Skin of body (tissue), 3 donors: ENCODE data around the gene OR51F1. TPM values are rescaled to one million over a fixed set of nuclear protein-coding genes. Genes with fewer than 3 reads are reported as not detected.
"Not testable (repeated sequence)": the region's sequence is repeated elsewhere in the genome, so short reads cannot be mapped to it uniquely, and the experiment has no call there.

Experiments
- DNase-seq: peaks from one replicate; lab custom pipeline; 2025; lab: John Stamatoyannopoulos, UW
- small RNA-seq: library from RNA; depleted of rRNA; stranded (forward); fragments of <200 nt; gene quantifications from one replicate; pipeline ENCODE3, GENCODE V24; 2014; ENCODE audit warnings: low replicate concordance
- total RNA-seq: library from RNA; depleted of rRNA; stranded (reverse); fragments of >200 nt; gene quantifications from one replicate; pipeline ENCODE4 v1.2.3, GENCODE V29; 2014

The OR51F1 gene, protein sequence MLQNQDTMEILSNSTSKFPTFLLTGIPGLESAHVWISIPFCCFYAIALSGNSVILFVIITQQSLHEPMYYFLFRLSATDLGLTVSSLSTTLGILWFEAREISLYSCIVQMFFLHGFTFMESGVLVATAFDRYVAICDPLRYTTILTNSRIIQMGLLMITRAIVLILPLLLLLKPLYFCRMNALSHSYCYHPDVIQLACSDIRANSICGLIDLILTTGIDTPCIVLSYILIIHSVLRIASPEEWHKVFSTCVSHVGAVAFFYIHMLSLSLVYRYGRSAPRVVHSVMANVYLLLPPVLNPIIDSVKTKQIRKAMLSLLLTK
- not detected for total RNA-seq

DNA sequence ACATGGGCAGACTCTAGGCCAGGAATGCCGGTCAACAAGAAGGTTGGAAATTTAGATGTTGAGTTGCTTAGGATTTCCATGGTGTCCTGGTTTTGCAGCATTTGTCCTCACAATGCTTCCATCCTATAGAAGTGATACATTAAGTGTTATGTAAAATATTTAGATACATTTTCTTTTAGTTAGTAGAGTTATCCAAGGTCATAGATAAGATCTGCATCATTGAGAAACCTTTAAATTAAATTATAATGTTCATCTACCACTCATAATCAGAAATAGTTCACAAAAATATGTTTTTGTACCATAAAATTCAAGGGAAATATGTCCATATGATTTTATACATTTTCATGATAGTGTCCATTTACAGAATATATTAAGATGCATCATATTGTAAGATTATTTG is at the start of gene OR51F1:
TSS of gene OR51F1 (minus strand) at position 101 of the 400 bp plus-strand sequence. CDS start at position 101, 0 bp downstream.
- DNase-seq: no peak

DNA sequence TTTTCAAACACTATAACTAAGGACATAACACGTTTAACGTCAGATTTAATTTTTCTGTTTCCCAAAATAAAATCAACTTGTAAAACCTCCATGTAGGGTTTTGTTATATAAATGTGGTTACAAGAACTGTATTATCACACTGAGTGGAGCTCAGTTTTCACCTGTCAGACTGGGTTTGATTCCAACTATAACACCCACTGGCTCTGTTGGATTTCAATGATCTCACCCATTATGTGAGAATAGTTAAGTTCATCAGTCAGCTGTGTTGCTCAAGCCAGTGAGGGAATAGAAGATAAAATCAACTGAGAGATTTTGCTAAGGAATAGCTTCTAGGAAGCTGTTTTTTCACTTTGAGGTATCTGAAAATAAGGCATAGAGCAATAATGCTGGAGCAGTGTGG is 39.5 kb upstream of the OR51F1 start:
- DNase-seq: no peak

DNA sequence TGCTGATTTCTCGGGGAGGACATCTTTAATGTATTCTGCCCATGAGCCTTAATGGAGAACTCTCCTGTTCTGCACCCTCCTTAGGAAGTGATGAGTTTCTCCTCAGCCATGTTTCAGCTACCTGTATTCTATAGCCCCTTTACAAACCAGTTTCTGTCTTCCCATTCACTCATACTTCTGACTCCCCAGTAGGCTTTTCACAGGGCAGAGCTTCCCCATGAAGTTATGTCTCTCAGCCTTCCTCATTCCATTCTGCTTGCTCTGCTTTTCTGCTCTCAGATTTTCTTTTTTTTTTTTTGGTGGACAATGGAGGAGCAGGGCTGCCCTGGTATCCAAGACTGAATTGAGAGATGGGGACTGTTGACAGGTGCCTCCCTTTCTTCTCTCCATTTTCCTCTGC is 38.7 kb upstream of the OR51F1 start:
- no peak for DNase-seq

DNA sequence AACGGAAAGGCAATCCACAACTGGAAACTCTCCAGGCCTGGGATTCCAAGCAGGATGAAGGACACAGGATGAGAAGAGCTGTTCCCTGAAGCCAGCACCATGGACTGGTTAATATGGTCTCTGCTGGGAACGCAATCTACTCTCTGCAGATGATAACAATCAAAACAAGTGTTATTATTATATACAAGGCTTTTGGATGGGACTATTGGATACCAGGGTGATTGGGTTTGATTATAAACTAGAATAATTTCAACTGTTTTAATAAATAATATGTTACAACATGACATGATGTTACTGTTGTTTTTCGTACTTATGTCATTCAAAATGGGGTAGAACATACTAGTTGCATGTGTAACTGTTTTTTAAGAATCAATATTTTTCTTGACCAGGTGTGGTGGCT is 34.5 kb upstream of the OR51F1 start, which contains the start of gene OR52R1:
TSS of gene OR52R1 (minus strand) at position 101 of the 400 bp plus-strand sequence. CDS start at position 101, 0 bp downstream.
- DNase-seq: no peak

DNA sequence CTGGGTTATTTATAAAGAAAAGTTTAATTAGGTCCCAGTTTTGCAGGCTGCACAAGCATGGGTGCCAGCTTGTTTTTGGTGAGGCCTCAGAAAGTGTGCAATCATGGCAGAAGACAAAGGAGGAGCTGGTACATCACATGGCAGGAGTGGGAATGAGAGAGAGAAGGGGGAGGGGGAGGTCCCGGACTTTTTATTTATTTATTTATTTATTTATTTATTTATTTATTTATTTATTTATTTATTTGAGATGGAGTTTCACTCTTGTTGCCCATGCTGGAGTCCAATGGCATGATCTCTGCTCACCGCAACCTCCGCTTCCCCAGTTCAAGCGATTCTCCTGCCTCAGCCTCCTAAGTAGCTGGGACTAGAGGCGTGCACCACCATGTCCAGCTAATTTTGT is 31.6 kb upstream of the OR51F1 start:
- not testable (repeated sequence) for DNase-seq

DNA sequence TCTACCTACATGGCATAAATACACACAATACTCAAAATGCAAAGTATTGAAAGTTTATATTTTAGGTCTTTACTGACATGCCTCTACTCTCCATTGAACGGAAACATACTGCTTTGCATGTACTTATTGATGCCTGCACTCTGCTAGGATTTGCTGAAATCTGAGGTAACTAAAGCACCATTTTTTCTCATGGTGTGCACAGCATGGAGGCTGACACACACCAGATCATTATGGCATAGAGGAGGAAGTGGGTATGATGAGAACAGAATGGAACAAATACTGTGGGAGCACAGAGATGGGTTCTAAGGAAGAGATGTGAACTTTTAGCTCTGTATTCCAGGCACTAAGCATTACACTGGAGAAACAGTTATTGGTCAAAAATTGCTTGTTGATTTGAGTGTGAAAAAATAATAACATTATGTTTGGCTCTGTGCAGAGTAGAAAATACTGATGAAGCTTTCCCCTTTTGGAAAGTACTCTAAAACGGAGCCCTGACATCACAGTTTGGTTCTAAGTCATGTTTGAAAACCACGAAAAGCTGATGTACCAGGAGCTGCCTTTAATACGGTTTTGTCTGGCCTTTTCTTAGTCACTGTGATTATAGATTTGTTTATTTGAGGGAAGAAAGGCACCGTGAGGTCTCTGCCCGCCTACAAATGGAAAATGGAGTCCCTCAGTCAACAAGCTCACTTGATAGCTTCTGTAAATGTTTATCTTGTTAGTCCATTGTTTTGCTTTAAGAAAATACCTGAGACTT is 28.9 kb upstream of the OR51F1 start:
- DNase-seq: no peak

DNA sequence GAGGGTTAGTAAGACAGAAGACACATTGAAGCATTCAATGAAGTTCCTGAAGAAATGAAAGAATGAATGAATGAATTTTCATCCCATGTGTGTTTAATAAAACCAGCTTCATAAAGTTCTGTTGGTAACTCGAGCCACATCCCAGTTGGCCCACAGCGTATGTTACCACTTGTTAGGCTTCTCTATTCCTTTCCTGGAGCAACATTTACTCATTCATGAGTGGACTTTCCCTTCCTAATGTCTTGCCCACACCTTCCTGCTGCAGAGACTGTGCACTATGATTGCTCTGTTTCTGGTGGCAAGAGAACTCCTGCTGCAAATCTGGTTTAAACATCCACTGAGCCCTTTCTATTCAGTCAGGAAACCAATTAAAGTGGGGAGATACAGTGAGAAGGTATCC is 27.5 kb upstream of the OR51F1 start:
- DNase-seq: no peak

DNA sequence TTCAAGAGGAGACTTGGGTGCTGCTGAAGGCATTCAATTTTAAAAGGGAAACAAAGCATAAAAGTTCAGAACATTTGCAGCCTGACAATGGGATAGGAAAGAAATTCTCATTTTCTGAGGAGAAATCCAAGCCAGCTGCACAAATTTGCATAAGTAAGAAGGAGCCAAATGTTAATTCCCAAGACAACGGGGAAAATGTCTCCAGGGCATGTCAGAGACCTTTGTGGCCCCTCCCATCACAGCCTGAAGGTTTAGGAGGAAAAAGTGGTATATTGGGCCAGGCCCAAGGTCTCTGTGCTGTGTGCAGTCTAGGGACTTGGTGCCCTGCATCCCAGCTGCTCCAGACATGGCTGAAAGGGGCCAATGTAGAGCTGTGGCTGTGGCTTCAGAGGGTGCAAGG is 12.7 kb upstream of the OR51F1 start:
- no peak for DNase-seq

DNA sequence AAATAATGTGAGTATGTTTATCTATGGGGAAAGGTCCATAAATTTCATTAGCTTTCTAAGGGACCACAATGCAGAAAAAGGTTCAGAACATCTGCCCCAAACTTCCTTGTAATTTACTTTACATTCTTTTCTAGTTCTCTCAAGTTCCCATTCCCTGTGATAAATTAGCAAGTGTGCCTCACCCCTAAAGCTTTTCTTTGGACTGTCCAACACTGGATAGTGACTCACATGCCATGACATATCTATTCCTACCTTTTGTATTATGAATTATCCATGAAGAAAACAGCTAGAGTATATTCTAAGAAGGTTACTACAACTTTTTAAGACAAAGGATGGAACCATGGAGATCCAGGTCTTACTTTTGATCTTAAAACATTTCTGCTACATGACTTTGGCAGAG is 1.6 kb downstream of the OR51F1 start:
- no peak for DNase-seq

DNA sequence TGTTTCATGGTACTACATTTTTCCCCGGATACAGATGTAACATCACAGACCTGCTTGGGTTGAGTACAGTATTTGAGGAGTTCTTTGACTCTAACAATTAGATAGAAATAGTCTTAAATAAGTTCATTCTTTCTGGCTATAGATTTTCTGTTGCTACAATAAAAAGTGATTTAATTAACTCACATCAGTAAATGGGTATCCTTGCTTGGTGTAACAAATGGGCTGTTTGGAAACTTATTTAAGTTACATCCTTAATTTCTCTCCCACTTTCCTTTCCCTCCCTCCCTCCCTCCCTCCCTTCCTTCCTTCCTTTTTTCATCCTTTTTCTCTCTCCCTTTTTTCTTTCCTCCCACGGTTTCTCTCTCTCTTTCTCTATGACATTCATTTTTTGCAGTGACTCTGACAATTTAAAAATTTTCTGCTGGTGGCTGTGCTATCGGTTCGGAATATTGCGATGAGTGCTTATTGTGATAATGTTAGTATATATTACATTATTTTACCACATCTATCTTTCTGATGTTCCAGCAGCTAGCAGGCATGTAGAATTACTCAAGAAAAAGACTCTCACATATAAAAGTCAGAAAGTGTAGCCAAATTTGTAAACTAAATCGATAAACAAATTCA is 3.2 kb downstream of the OR51F1 start:
- DNase-seq: no peak

DNA sequence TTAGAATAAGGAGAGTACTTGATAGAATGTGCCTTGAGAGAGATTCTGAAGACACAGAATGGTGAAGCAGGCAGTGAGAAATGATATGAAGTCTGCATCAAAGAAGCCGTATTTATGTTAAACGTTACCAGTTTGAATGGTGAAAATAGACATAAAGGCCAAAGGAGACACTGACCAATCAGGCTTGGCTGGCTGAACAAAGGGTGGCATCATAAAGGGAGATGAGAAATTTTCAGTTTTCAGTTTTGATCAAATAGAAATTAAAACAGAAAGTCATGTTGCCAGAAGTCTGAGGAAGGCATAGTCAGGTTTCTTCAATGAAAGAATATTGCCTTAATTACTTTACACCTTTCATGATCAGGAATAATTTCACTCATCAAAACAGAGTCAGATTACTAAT is 6.6 kb downstream of the OR51F1 start:
- no peak for DNase-seq

DNA sequence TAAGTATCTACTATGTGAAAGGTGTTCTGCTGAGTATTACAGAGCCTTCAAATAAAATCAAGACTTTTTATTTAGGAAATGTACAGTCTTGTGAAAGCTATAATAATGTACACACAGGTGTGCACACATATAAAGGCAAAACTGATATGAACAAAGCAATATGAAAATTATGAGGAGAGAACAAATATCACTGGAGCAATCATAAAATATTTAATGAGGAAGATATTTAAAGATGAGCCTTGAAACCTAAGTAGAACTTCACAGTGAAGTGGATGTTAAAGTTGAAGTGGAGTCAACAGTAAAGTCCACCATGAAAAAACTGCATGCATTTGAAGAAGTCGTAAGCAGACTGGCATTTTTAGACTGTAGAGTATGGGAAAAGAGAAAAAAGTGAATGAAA is 18.5 kb downstream of the OR51F1 start:
- no peak for DNase-seq

DNA sequence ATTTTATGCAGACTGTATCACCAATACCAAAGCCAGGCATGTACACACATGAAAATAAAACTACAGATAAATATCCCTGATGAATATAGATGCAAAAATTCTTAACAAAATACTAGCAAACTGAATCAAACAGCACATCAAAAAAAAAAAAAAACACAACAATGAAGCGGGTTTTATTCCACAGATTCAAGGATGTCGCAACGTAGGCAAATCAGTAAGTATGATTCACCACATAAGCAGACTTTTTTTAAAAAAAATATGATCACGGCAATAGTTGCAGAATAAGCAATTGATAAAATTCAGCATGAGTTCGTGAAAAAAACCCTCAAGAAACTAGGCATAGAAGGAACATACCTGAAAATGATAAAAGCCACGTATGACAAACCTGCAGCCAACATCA is 21.3 kb downstream of the OR51F1 start:
- DNase-seq: no peak

DNA sequence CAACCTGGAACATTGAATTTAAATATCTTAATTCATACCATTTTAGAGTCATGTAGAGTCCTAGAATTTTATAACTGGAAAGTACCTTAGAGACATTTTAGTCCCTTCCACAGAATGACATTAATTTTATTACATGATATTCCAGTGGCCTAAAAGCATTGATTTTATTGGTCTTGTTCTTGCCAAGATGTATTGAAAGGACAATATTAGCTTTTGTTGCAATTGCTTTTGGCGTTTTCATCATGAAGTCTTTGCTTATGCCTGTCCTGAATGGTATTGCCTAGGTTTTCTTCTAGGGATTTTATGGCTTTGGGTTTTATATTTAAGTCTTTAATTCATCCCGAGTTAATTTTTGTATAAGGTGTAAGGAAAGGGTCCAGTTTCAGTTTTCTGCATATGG is 29.0 kb downstream of the OR51F1 start:
- no peak for DNase-seq

DNA sequence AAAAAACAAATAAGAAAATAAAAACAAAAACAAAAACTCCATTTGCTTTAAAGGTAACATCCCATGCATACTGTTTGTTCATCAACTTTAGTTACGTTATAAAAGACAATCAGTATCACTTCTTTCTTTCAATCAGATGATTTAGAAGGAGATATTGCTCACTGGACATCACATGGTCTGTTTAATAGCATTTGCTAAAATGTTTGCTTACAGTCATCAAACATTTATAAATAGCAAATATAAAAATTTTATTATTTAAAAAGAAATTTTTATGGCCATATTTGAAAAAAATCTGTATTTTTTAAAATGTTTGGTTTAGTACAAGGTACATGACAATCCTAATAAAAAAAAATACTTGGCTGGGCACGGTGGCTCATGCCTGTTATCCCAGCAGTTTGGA is 42.6 kb downstream of the OR51F1 start:
- no peak for DNase-seq

DNA sequence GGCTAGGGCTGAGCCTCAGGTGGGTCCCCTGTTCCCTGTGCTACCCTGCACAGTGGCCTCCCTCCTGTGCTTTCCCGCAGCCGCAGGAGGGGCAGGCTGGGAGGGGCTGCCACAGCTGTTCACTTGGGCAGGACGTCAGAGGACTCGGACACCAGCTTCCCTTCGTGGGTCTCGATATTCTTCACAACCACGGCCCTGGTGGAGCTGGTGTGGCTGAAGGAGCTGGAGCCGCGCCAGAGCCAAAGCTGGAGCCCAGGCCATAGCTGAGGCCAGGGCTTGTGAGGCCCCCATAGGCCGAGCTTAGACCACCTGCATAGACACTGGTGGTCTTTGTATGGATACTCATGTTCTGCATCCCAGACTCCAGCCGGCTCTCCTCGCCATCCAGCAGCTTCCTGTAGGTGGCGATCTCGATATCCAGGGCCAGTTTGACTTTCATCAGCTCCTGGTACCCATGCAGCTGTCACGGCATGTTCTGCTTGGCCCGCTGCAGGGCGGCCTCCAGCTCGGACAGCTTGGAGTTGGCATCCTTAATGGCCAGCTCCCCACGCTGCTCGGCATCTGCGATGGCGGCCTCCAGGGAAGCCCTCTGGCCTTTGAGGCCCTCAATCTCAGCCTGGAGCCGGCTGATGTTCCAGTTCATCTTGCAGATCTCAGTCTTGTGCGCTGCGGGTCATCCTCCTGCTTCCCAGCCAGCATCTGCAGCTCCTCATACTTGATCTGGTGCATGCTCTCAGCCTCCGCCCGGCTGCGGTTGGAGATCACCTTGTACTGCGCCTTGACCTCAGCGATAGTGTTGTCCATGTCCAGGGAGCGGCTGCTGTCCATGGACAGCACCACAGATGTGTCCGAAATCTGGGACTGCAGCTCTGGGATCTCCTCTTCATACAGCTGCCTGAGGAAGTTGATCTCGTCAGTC is 46.9 kb downstream of the OR51F1 start:
- not testable (repeated sequence) for DNase-seq

Small RNAs within 50 kb of the gene (small RNA-seq; reads per million reads assigned to genes)
- not detected for gene RF00091

Other genes starting within 250 kb of the OR51F1 start
- not detected for gene OR52M1, start 224.7 kb downstream of the OR51F1 start, total RNA-seq
- gene OR52I2, start 188.2 kb downstream of the OR51F1 start, total RNA-seq: not detected
- not detected for gene OR52I1, start 175.9 kb downstream of the OR51F1 start, total RNA-seq
- gene TRIM68, start 161.7 kb downstream of the OR51F1 start, total RNA-seq: 7.7 TPM
- gene OR51D1, start 132.5 kb downstream of the OR51F1 start, total RNA-seq: not detected
- gene OR51E1, start 126.0 kb downstream of the OR51F1 start, total RNA-seq: 1.1 TPM
- gene OR51E2, start 72.1 kb downstream of the OR51F1 start, total RNA-seq: 0.10 TPM
- not detected for gene MMP26, start 65.2 kb downstream of the OR51F1 start, total RNA-seq
- gene OR52R1, start 34.4 kb upstream of the OR51F1 start, total RNA-seq: not detected
- gene OR51F2, start 51.4 kb upstream of the OR51F1 start, total RNA-seq: not detected
- not detected for gene OR51S1, start 79.3 kb upstream of the OR51F1 start, total RNA-seq
- gene OR51T1, start 112.0 kb upstream of the OR51F1 start, total RNA-seq: not detected
- not detected for gene OR51A7, start 133.8 kb upstream of the OR51F1 start, total RNA-seq
- not detected for gene OR51G2, start 149.4 kb upstream of the OR51F1 start, total RNA-seq
- not detected for gene OR51G1, start 154.4 kb upstream of the OR51F1 start, total RNA-seq
- not detected for gene OR51A4, start 177.7 kb upstream of the OR51F1 start, total RNA-seq
- not detected for gene OR51A2, start 185.8 kb upstream of the OR51F1 start, total RNA-seq
- gene OR51L1, start 224.9 kb upstream of the OR51F1 start, total RNA-seq: not detected